Psoas muscle (tissue), 7 donors: ENCODE results near the gene ATG4A. TPM values are rescaled to one million over a fixed set of nuclear protein-coding genes. Genes with fewer than 3 reads are reported as not detected.

Source experiments
- polyA plus RNA-seq, 3 donors: library from polyadenylated mRNA; stranded (reverse); fragments of 200-250 nt; gene quantifications; one replicate each; pipeline ENCODE4 v1.2.3, GENCODE V29; 2013
- total RNA-seq, 4 donors: library from RNA; stranded (reverse); fragmentation: NEBNext Ultra II Directional in 2 of 4; extraction: Animal tissue kit (Norgen Biotek cat#: 25700) in 2 of 4; gene quantifications; one replicate each; pipeline versions ENCODE4 v1.2.1 to v1.2.4, GENCODE V29; 2021 to 2023
- donor health status: healthy with polysubstance abuse.
- donor health status: DM: no; HTN: no; CAD: no; lungs with moderate emphysema.
- donor health status: Bipolar disorder and iron deficiency.
- donor health status: healthy.
- donor health status: DM: no; HTN: no; CAD: no.
- donor health status: DM: no; HTN: no; CAD: no.
- donor health status: DM: yes; HTN: yes; CAD: no.

ATG4A gene
- total and polyA plus RNA-seq, 7 donors, result 14.7 to 35.1 (median 22.3) TPM

Other genes with a start within 250 kb of the ATG4A start
- gene TEX13B, start 109.4 kb upstream of the ATG4A start, total RNA-seq, result not detected
- gene TEX13B, start 109.4 kb upstream of the ATG4A start, polyA plus RNA-seq, result not detected
- gene VSIG1, start 46.7 kb upstream of the ATG4A start, total RNA-seq, result not detected
- gene VSIG1, start 46.7 kb upstream of the ATG4A start, polyA plus RNA-seq, result not detected
- 10 to 100 TPM; 11.3 to 21.9 (median 18.9) TPM for gene PSMD10, start 236 bp upstream of the ATG4A start, total RNA-seq
- gene PSMD10, start 236 bp upstream of the ATG4A start, polyA plus RNA-seq, result 10 to 100 TPM; 16.8 to 37.0 (median 27.5) TPM